WTC11 (cell line): ENCODE measurements around the gene RPTOR. TPM values are rescaled to one million over a fixed set of nuclear protein-coding genes. Genes with fewer than 3 reads are reported as not detected.

Source experiments
- ATAC-seq: fragments of 200-7000 bp; cut with Tn5 transposase; 2 replicates; pipeline ENCODE4 v1.10.0; 2021; ENCODE audit warnings: mild to moderate bottlenecking, moderate library complexity
- CTCF ChIA-PET: fragments of 300-600 bp; sonication (Branson Sonifier 250); formaldehyde crosslinking; loops from one replicate; lab custom pipeline; 2021; ENCODE audit warnings: antibody characterized with exemption; lab: Charles Lee
- POLR2A ChIA-PET: fragments of 350-600 bp; sonication (Branson Sonifier 250); formaldehyde crosslinking; loops from one replicate; lab custom pipeline; 2021; ENCODE audit warnings: antibody characterized with exemption; lab: Charles Lee
- DNase-seq: peaks from one replicate; pipeline ENCODE4 v3.0.0; 2021; ENCODE audit warnings: low spot score
- H3K27ac Mint-ChIP-seq: 2 replicates; pipeline ENCODE4 v1.8.0; 2021; ENCODE audit warnings: mixed read lengths
- H3K27me3 Mint-ChIP-seq: 2 replicates; pipeline ENCODE4 v1.8.0; 2021; ENCODE audit warnings: low read depth, mild to moderate bottlenecking, moderate library complexity, mixed read lengths
- H3K36me3 Mint-ChIP-seq: 2 replicates; pipeline ENCODE4 v1.8.0; 2021; ENCODE audit warnings: mixed read lengths
- H3K4me1 Mint-ChIP-seq: 2 replicates; pipeline ENCODE4 v1.8.0; 2022; ENCODE audit warnings: mixed read lengths
- H3K4me3 Mint-ChIP-seq: 2 replicates; pipeline ENCODE4 v1.8.0; 2021; ENCODE audit warnings: mild to moderate bottlenecking, moderate library complexity, mixed read lengths
- H3K9me3 Mint-ChIP-seq: 2 replicates; pipeline ENCODE4 v1.8.0; 2021; ENCODE audit warnings: mixed read lengths
- ATF1 ChIP-seq: sonication (generic); formaldehyde crosslinking; IDR thresholded peaks from 2 replicates; pipeline ENCODE4 v1.8.1; 2023; ENCODE audit warnings: mild to moderate bottlenecking, moderate library complexity, missing genetic modification reagents
- CREM ChIP-seq: sonication (generic); formaldehyde crosslinking; IDR thresholded peaks from 2 replicates; pipeline ENCODE4 v1.8.1; 2022; ENCODE audit warnings: mild to moderate bottlenecking, missing genetic modification reagents, moderate library complexity
- ESRRA ChIP-seq: sonication (generic); formaldehyde crosslinking; IDR thresholded peaks from 2 replicates; pipeline ENCODE4 v1.8.1; 2022; ENCODE audit warnings: mild to moderate bottlenecking, missing genetic modification reagents, borderline replicate concordance
- GABPB1 ChIP-seq: sonication (generic); formaldehyde crosslinking; IDR thresholded peaks from 2 replicates; pipeline ENCODE4 v1.8.1; 2023; ENCODE audit warnings: mild to moderate bottlenecking, missing genetic modification reagents
- HMGA2 ChIP-seq: fragments of 250-450 bp; sonication (Bioruptor Pico); IDR thresholded peaks from 2 replicates; pipeline ENCODE4 v1.4.0; 2021; ENCODE audit warnings: mild to moderate bottlenecking, moderate library complexity
- JAZF1 ChIP-seq: fragments of 250-450 bp; sonication (Bioruptor Pico); IDR thresholded peaks from 2 replicates; pipeline ENCODE4 v1.9.0; 2021; ENCODE audit warnings: moderate library complexity, mild to moderate bottlenecking, inconsistent platforms
- JUN ChIP-seq: sonication (generic); formaldehyde crosslinking; IDR thresholded peaks from 2 replicates; pipeline ENCODE4 v1.8.0; 2023; ENCODE audit warnings: mild to moderate bottlenecking, missing genetic modification reagents
- MLX ChIP-seq: sonication (generic); formaldehyde crosslinking; IDR thresholded peaks from 2 replicates; pipeline ENCODE4 v1.8.1; 2023; ENCODE audit warnings: mild to moderate bottlenecking, missing genetic modification reagents, moderate library complexity
- NFE2L1 ChIP-seq: sonication (generic); formaldehyde crosslinking; IDR thresholded peaks from 2 replicates; pipeline ENCODE4 v1.8.1; 2023; ENCODE audit warnings: missing genetic modification reagents
- NFYB ChIP-seq: sonication (generic); formaldehyde crosslinking; conservative IDR thresholded peaks from 2 replicates; pipeline ENCODE4 v1.8.0; 2022; ENCODE audit warnings: low read depth, missing genetic modification reagents
- NR2C2 ChIP-seq: sonication (generic); formaldehyde crosslinking; IDR thresholded peaks from 2 replicates; pipeline ENCODE4 v1.8.0; 2022; ENCODE audit warnings: mild to moderate bottlenecking, missing genetic modification reagents
- RORB ChIP-seq: fragments of 250-450 bp; sonication (Bioruptor Pico); IDR thresholded peaks from 2 replicates; pipeline ENCODE4 v1.9.0; 2021; ENCODE audit warnings: mild to moderate bottlenecking
- SMAD4 ChIP-seq: sonication (generic); formaldehyde crosslinking; IDR thresholded peaks from 2 replicates; pipeline ENCODE4 v1.8.0; 2022; ENCODE audit warnings: mild to moderate bottlenecking, missing genetic modification reagents
- SOX15 ChIP-seq: fragments of 250-450 bp; sonication (Bioruptor Pico); IDR thresholded peaks from 2 replicates; pipeline ENCODE4 v1.9.0; 2021; ENCODE audit warnings: mild to moderate bottlenecking
- TCF7 ChIP-seq: sonication (generic); formaldehyde crosslinking; IDR thresholded peaks from 2 replicates; pipeline ENCODE4 v1.8.0; 2022; ENCODE audit warnings: mild to moderate bottlenecking, low read depth, missing genetic modification reagents, moderate library complexity
- TEAD4 ChIP-seq: sonication (generic); formaldehyde crosslinking; IDR thresholded peaks from 2 replicates; pipeline ENCODE4 v1.8.0; 2022; ENCODE audit warnings: mild to moderate bottlenecking, missing genetic modification reagents
- USF1 ChIP-seq: sonication (generic); formaldehyde crosslinking; IDR thresholded peaks from 2 replicates; pipeline ENCODE4 v1.8.0; 2022; ENCODE audit warnings: mild to moderate bottlenecking, missing genetic modification reagents
- ZBTB43 ChIP-seq: sonication (generic); formaldehyde crosslinking; IDR thresholded peaks from 2 replicates; pipeline ENCODE4 v1.8.1; 2023; ENCODE audit warnings: mild to moderate bottlenecking, missing genetic modification reagents
- ZNF121 ChIP-seq: sonication (generic); formaldehyde crosslinking; IDR thresholded peaks from 2 replicates; pipeline ENCODE4 v1.8.0; 2023; ENCODE audit warnings: missing genetic modification reagents
- ZNF263 ChIP-seq: sonication (generic); formaldehyde crosslinking; IDR thresholded peaks from 2 replicates; pipeline ENCODE4 v1.8.1; 2022; ENCODE audit warnings: low read depth, mild to moderate bottlenecking, moderate library complexity, missing genetic modification reagents
- ZNF671 ChIP-seq: fragments of 250-450 bp; sonication (Bioruptor Pico); IDR thresholded peaks from 2 replicates; pipeline ENCODE4 v1.8.0; 2021; ENCODE audit warnings: mild to moderate bottlenecking
- total RNA-seq: library from RNA; stranded (reverse); gene quantifications from 3 replicates; pipeline ENCODE4 v1.2.3, GENCODE V29; 2021
- TF ChIP-seq, protein P1 (sequence below): sonication (generic); formaldehyde crosslinking; IDR thresholded peaks from 2 replicates; pipeline ENCODE4 v1.8.1; 2023; ENCODE audit warnings: mild to moderate bottlenecking, missing genetic modification reagents
- TF ChIP-seq, protein P2 (sequence below): sonication (generic); formaldehyde crosslinking; IDR thresholded peaks from 2 replicates; pipeline ENCODE4 v1.8.0; 2022; ENCODE audit warnings: mild to moderate bottlenecking, missing genetic modification reagents

Gene RPTOR
- total RNA-seq, 1 experiment from 2014 or later, result 41.0 TPM

- Mint-ChIP-seq H3K4me1 (peaks cover 21% of the 10 kb centered on the region), H3K9me3 (no peaks in the 10 kb centered on the region), H3K27ac (no peak overlapping the region), H3K4me3 (no peak overlapping the region), H3K27me3 (no peaks in the 10 kb centered on the region; the same call in 1 of the 2 replicates), H3K36me3 (no peaks in the 10 kb centered on the region)
- CTCF ChIA-PET, result interaction anchor here (1.2 kb wide), 1 partner anchor 18 kb away, joined by 3 read pairs; no protein-coding TSS in a partner anchor
- ATAC-seq, result no peak
- DNase-seq, result no peak
- POLR2A ChIA-PET, result interaction anchor here (0.6 kb wide), 1 partner anchor 364 kb away, joined by 3 read pairs; no protein-coding TSS in a partner anchor
- TF ChIP-seq SMAD4 (no peak), JUN (no peak), RORB (CRISPR knock-in tag) (no peak), ATF1 (no peak), MLX (CRISPR knock-in tag) (no peak), ZNF121 (CRISPR knock-in tag) (no peak), NR2C2 (CRISPR knock-in tag) (no peak), USF1 (CRISPR knock-in tag) (no peak), GABPB1 (CRISPR knock-in tag) (no peak), ZNF671 (CRISPR knock-in tag) (no peak), ESRRA (CRISPR knock-in tag) (no peak), NFE2L1 (CRISPR knock-in tag) (no peak), ZBTB43 (no peak), TEAD4 (no peak), NFYB (CRISPR knock-in tag) (no peak), SOX15 (CRISPR knock-in tag) (no peak), TCF7 (CRISPR knock-in tag) (no peak), ZNF263 (CRISPR knock-in tag) (no peak), HMGA2 (CRISPR knock-in tag) (no peak)
- TF ChIP-seq, protein P1, sequence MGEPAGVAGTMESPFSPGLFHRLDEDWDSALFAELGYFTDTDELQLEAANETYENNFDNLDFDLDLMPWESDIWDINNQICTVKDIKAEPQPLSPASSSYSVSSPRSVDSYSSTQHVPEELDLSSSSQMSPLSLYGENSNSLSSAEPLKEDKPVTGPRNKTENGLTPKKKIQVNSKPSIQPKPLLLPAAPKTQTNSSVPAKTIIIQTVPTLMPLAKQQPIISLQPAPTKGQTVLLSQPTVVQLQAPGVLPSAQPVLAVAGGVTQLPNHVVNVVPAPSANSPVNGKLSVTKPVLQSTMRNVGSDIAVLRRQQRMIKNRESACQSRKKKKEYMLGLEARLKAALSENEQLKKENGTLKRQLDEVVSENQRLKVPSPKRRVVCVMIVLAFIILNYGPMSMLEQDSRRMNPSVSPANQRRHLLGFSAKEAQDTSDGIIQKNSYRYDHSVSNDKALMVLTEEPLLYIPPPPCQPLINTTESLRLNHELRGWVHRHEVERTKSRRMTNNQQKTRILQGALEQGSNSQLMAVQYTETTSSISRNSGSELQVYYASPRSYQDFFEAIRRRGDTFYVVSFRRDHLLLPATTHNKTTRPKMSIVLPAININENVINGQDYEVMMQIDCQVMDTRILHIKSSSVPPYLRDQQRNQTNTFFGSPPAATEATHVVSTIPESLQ (CRISPR knock-in tag), result no peak
Observed at GRCh38 chr17:80523054-80523744, 21.4 kb upstream of the RPTOR start.

- H3K27ac Mint-ChIP-seq, result no peak overlapping the region
Observed at GRCh38 chr17:80523956-80524712, 20.5 kb upstream of the RPTOR start.

More at GRCh38 chr17:80523956-80524712, 20.5 kb upstream of the RPTOR start:
- TF ChIP-seq CREM (CRISPR knock-in tag) (no peak), TEAD4 (no peak), JAZF1 (CRISPR knock-in tag) (no peak), JUN (no peak), GABPB1 (CRISPR knock-in tag) (no peak)
- TF ChIP-seq, protein P2, sequence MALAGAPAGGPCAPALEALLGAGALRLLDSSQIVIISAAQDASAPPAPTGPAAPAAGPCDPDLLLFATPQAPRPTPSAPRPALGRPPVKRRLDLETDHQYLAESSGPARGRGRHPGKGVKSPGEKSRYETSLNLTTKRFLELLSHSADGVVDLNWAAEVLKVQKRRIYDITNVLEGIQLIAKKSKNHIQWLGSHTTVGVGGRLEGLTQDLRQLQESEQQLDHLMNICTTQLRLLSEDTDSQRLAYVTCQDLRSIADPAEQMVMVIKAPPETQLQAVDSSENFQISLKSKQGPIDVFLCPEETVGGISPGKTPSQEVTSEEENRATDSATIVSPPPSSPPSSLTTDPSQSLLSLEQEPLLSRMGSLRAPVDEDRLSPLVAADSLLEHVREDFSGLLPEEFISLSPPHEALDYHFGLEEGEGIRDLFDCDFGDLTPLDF (CRISPR knock-in tag), result no peak
- DNase-seq (no peak), ATAC-seq (no peak)
- ChIA-PET CTCF (interaction anchor here (1.2 kb wide), 1 partner anchor 17 kb away, joined by 3 read pairs; no protein-coding TSS in a partner anchor), POLR2A (no interaction called here)
- no peaks in the 10 kb centered on the region; the same call in 1 of the 2 replicates for H3K27me3 Mint-ChIP-seq
- peaks cover 21% of the 10 kb centered on the region for H3K4me1 Mint-ChIP-seq
- no peaks in the 10 kb centered on the region for H3K9me3 Mint-ChIP-seq
- H3K4me3 Mint-ChIP-seq, result no peak overlapping the region
- H3K36me3 Mint-ChIP-seq, result no peaks in the 10 kb centered on the region
